MM.1S (cell line): Measurements from ENCODE around the gene AKR1A1.
"Not testable (repeated sequence)": the region's sequence is repeated elsewhere in the genome, so short reads cannot be mapped to it uniquely, and the experiment has no call there.

Experiments
- DNase-seq: peaks from one replicate; pipeline ENCODE4 v3.0.0-alpha.2; 2015
- H2AFZ ChIP-seq: fragments of 300-600 bp; sonication (generic); 2 replicates; pipeline ENCODE4 v1.6.0; 2016; ENCODE audit warnings: antibody characterized with exemption, low read length
- H3F3A ChIP-seq: fragments of 300-600 bp; sonication (generic); 2 replicates; pipeline ENCODE4 v1.6.1; 2016; ENCODE audit warnings: mild to moderate bottlenecking, antibody characterized with exemption, low read length, moderate library complexity, mixed read lengths; ENCODE audit not compliant: insufficient read depth
- H3K27ac ChIP-seq: fragments of 300-600 bp; sonication (generic); 2 replicates; pipeline ENCODE4 v1.5.1; 2016; ENCODE audit warnings: mild to moderate bottlenecking, low read length
- H3K27me3 ChIP-seq: fragments of 300-600 bp; sonication (generic); replicated peaks from 2 replicates; pipeline ENCODE4 v1.6.0; 2016; ENCODE audit warnings: low read length; ENCODE audit not compliant: insufficient read depth
- H3K36me3 ChIP-seq: fragments of 300-600 bp; sonication (generic); replicated peaks from 2 replicates; pipeline ENCODE4 v1.6.1; 2016; ENCODE audit warnings: mild to moderate bottlenecking, low read length, mixed read lengths; ENCODE audit not compliant: insufficient read depth
- H3K4me1 ChIP-seq: fragments of 300-600 bp; sonication (generic); 2 replicates; pipeline ENCODE4 v1.6.1; 2016; ENCODE audit warnings: low read length, mixed read lengths
- H3K4me2 ChIP-seq: fragments of 300-600 bp; sonication (generic); 2 replicates; pipeline ENCODE4 v1.6.0; 2016; ENCODE audit warnings: low read depth, low read length
- H3K4me3 ChIP-seq: fragments of 300-600 bp; sonication (generic); 2 replicates; pipeline ENCODE4 v1.5.1; 2016; ENCODE audit warnings: low read length, mixed read lengths
- H3K79me2 ChIP-seq: fragments of 300-600 bp; sonication (generic); 2 replicates; pipeline ENCODE4 v1.6.1; 2016; ENCODE audit warnings: mixed run types, low read length, mixed read lengths
- H3K9ac ChIP-seq: fragments of 300-600 bp; sonication (generic); 2 replicates; pipeline ENCODE4 v1.6.1; 2016; ENCODE audit warnings: low read length, mixed read lengths
- H3K9me2 ChIP-seq: fragments of 300-600 bp; sonication (generic); replicated peaks from 2 replicates; pipeline ENCODE4 v1.6.1; 2016; ENCODE audit warnings: mild to moderate bottlenecking, low read length, mixed read lengths; ENCODE audit not compliant: insufficient read depth
- H3K9me3 ChIP-seq: fragments of 300-600 bp; sonication (generic); replicated peaks from 2 replicates; pipeline ENCODE4 v1.6.1; 2016; ENCODE audit warnings: mild to moderate bottlenecking, low read length, mixed read lengths; ENCODE audit not compliant: insufficient read depth
- H4K20me1 ChIP-seq: fragments of 300-600 bp; sonication (generic); 2 replicates; pipeline ENCODE4 v1.6.1; 2016; ENCODE audit warnings: mild to moderate bottlenecking, low read length, moderate library complexity, mixed read lengths; ENCODE audit not compliant: insufficient read depth
- CTCF ChIP-seq: fragments of 300-600 bp; sonication (generic); IDR thresholded peaks from 2 replicates; pipeline ENCODE4 v1.5.1; 2016; ENCODE audit warnings: antibody characterized with exemption, low read length, mixed read lengths
- EZH2 ChIP-seq: fragments of 300-600 bp; sonication (generic); optimal IDR thresholded peaks from 2 replicates; pipeline ENCODE3; 2017; ENCODE audit warnings: low read depth, mild to moderate bottlenecking, antibody characterized with exemption, low read length, mixed read lengths
- EZH2phosphoT487 ChIP-seq: fragments of 300-600 bp; sonication (generic); IDR thresholded peaks from 2 replicates; pipeline ENCODE4 v1.6.1; 2018; ENCODE audit warnings: antibody characterized with exemption, low read length

Gene AKR1A1

GRCh38 chr1:45516036-45516435, 34.6 kb upstream of the AKR1A1 start:
- H3K36me3 ChIP-seq: peaks cover 26% of the 10 kb centered on the region
- no peak overlapping the region for H3K4me2 ChIP-seq
- H2AFZ ChIP-seq: no peak overlapping the region
- no peaks in the 10 kb centered on the region for H3K9me3 ChIP-seq
- H3F3A ChIP-seq: peaks cover 31% of the 10 kb centered on the region
- peaks cover 13% of the 10 kb centered on the region for H3K4me1 ChIP-seq
- TF ChIP-seq CTCF (no peak), EZH2 (no peak), EZH2phosphoT487 (no peak)
- no peaks in the 10 kb centered on the region for H4K20me1 ChIP-seq
- no peak overlapping the region for H3K4me3 ChIP-seq
- no peak overlapping the region for H3K9ac ChIP-seq
- no peak overlapping the region for H3K27ac ChIP-seq
- H3K27me3 ChIP-seq: no peaks in the 10 kb centered on the region
- H3K9me2 ChIP-seq: no peaks in the 10 kb centered on the region
- DNase-seq: no peak
- peaks cover 74% of the 10 kb centered on the region for H3K79me2 ChIP-seq

GRCh38 chr1:45516465-45516864, 34.2 kb upstream of the AKR1A1 start:
- no peak overlapping the region for H3K4me2 ChIP-seq
- no peaks in the 10 kb centered on the region for H3K27me3 ChIP-seq
- H3K9ac ChIP-seq: no peak overlapping the region
- no peak for DNase-seq
- no peaks in the 10 kb centered on the region for H3K9me2 ChIP-seq
- H3K9me3 ChIP-seq: no peaks in the 10 kb centered on the region
- no peaks in the 10 kb centered on the region for H4K20me1 ChIP-seq
- no peak overlapping the region for H3K27ac ChIP-seq
- H2AFZ ChIP-seq: no peak overlapping the region
- H3K4me3 ChIP-seq: no peak overlapping the region
- peaks cover 13% of the 10 kb centered on the region for H3K4me1 ChIP-seq
- TF ChIP-seq CTCF: no peak
- no peak for TF ChIP-seq EZH2phosphoT487
- peaks cover 25% of the 10 kb centered on the region for H3K36me3 ChIP-seq
- peaks cover 78% of the 10 kb centered on the region for H3K79me2 ChIP-seq
- H3F3A ChIP-seq: peaks cover 34% of the 10 kb centered on the region

- H3F3A ChIP-seq: peaks cover 29% of the 10 kb centered on the region
- H3K4me2 ChIP-seq: peak overlapping the region; percentile 49
- H4K20me1 ChIP-seq: not testable (repeated sequence)
Observed at GRCh38 chr1:45518366-45518765, 32.3 kb upstream of the AKR1A1 start.

GRCh38 chr1:45518910-45519309, 31.7 kb upstream of the AKR1A1 start:
- H4K20me1 ChIP-seq: no peaks in the 10 kb centered on the region
- H3K9me3 ChIP-seq: no peaks in the 10 kb centered on the region
- peaks cover 70% of the 10 kb centered on the region for H3K79me2 ChIP-seq
- peak overlapping the region; percentile 1; the same call in 1 of the 2 replicates for H3K9ac ChIP-seq
- H3K4me3 ChIP-seq: peak overlapping the region; percentile 29
- no peaks in the 10 kb centered on the region for H3K9me2 ChIP-seq
- H3K27ac ChIP-seq: peak overlapping the region; percentile 57; the same call in 1 of the 2 replicates
- H3K27me3 ChIP-seq: no peaks in the 10 kb centered on the region
- H3K4me1 ChIP-seq: peaks cover 15% of the 10 kb centered on the region
- H2AFZ ChIP-seq: no peak overlapping the region
- DNase-seq: peak; percentile 67
- peak overlapping the region; percentile 49 for H3K4me2 ChIP-seq
- H3F3A ChIP-seq: peaks cover 29% of the 10 kb centered on the region
- no peak for TF ChIP-seq EZH2
- peaks cover 21% of the 10 kb centered on the region for H3K36me3 ChIP-seq

More at GRCh38 chr1:45518366-45518765, 32.3 kb upstream of the AKR1A1 start:
- not testable (repeated sequence) for H2AFZ ChIP-seq, H3K27me3 ChIP-seq, DNase-seq, H3K9me3 ChIP-seq, H3K9me2 ChIP-seq, H3K9ac ChIP-seq
- peaks cover 15% of the 10 kb centered on the region for H3K4me1 ChIP-seq
- peaks cover 21% of the 10 kb centered on the region for H3K36me3 ChIP-seq
- H3K79me2 ChIP-seq: peaks cover 70% of the 10 kb centered on the region
- peak overlapping the region; percentile 29; the same call in 1 of the 2 replicates for H3K4me3 ChIP-seq
- peak overlapping the region; percentile 57; the same call in 1 of the 2 replicates for H3K27ac ChIP-seq

GRCh38 chr1:45519774-45520173, 30.9 kb upstream of the AKR1A1 start:
- H3K4me1 ChIP-seq: peaks cover 15% of the 10 kb centered on the region
- H2AFZ ChIP-seq, H3K27me3 ChIP-seq, DNase-seq, H3K9me2 ChIP-seq, H3K9me3 ChIP-seq, H4K20me1 ChIP-seq: not testable (repeated sequence)
- H3F3A ChIP-seq: peaks cover 29% of the 10 kb centered on the region
- peak overlapping the region; percentile 29 for H3K4me3 ChIP-seq
- peaks cover 16% of the 10 kb centered on the region for H3K36me3 ChIP-seq
- H3K27ac ChIP-seq: peak overlapping the region; percentile 57; the same call in 1 of the 2 replicates
- H3K79me2 ChIP-seq: peaks cover 63% of the 10 kb centered on the region
- H3K9ac ChIP-seq: peak overlapping the region; percentile 1; the same call in 1 of the 2 replicates
- H3K4me2 ChIP-seq: peak overlapping the region; percentile 49; the same call in 1 of the 2 replicates
